OCI-LY7 (cell line): ENCODE results near the gene HSBP1L1. TPM values are rescaled to one million over a fixed set of nuclear protein-coding genes. Genes with fewer than 3 reads are reported as not detected.

Experiments used
- BruUV-seq: library from RNA; stranded (reverse); fragments of 400-500 nt; replicated peaks from 2 replicates; lab custom pipeline; 2021; lab: Mats Ljungman, UMichigan
- CTCF ChIA-PET: fragments of 300-600 bp; sonication (Branson Sonifier 250); formaldehyde crosslinking; loops from one replicate; lab custom pipeline; 2022; ENCODE audit warnings: antibody characterized with exemption; ENCODE audit not compliant: unreplicated experiment; lab: Charles Lee
- POLR2A ChIA-PET: fragments of 300-600 bp; sonication (Branson Sonifier 250); formaldehyde crosslinking; loops from one replicate; lab custom pipeline; 2022; ENCODE audit warnings: antibody characterized with exemption; lab: Charles Lee
- DNase-seq: peaks from one replicate; pipeline ENCODE4 v3.0.0-alpha.2; 2015; ENCODE audit warnings: low spot score
- H2AFZ ChIP-seq: fragments of 200-600 bp; sonication (generic), shearing (Covaris generic); 2 replicates; pipeline ENCODE4 v1.6.1; 2014; ENCODE audit warnings: mild to moderate bottlenecking, antibody characterized with exemption, low read length, moderate library complexity
- H3K27ac ChIP-seq: fragments of 200-600 bp; sonication (generic); 2 replicates; pipeline ENCODE4 v1.5.1; 2014; ENCODE audit warnings: mixed run types, low read depth, mild to moderate bottlenecking, moderate library complexity, low read length, inconsistent platforms; ENCODE audit not compliant: poor library complexity, severe bottlenecking
- H3K36me3 ChIP-seq: fragments of 200-600 bp; sonication (generic); 2 replicates; pipeline ENCODE4 v1.6.1; 2014; ENCODE audit warnings: mild to moderate bottlenecking, antibody characterized with exemption, low read length, moderate library complexity, mixed read lengths; ENCODE audit not compliant: insufficient read depth
- H3K4me1 ChIP-seq: fragments of 200-600 bp; sonication (generic); 2 replicates; pipeline ENCODE4 v1.5.1; 2014; ENCODE audit warnings: mild to moderate bottlenecking, low read length; ENCODE audit not compliant: insufficient read depth, poor library complexity, severe bottlenecking
- H3K4me2 ChIP-seq: fragments of 200-600 bp; sonication (generic); 2 replicates; pipeline ENCODE4 v1.6.1; 2014; ENCODE audit warnings: mild to moderate bottlenecking, low read length
- H3K4me3 ChIP-seq: fragments of 200-600 bp; sonication (generic); 2 replicates; pipeline ENCODE4 v1.5.1; 2014; ENCODE audit warnings: mild to moderate bottlenecking, low read depth, low read length; ENCODE audit not compliant: poor library complexity, severe bottlenecking
- H3K79me2 ChIP-seq: fragments of 200-600 bp; sonication (generic); 2 replicates; pipeline ENCODE4 v1.6.1; 2016; ENCODE audit warnings: low read depth, mild to moderate bottlenecking, low read length, moderate library complexity, mixed read lengths; ENCODE audit not compliant: insufficient read depth
- H3K9me2 ChIP-seq: fragments of 200-600 bp; sonication (generic); 2 replicates; pipeline ENCODE4 v1.6.1; 2016; ENCODE audit warnings: mild to moderate bottlenecking, low read length, mixed read lengths; ENCODE audit not compliant: insufficient read depth
- H3K9me3 ChIP-seq: fragments of 200-600 bp; sonication (generic); 2 replicates; pipeline ENCODE4 v1.6.1; 2014; ENCODE audit warnings: mild to moderate bottlenecking, mixed run types, low read length, mixed read lengths
- H4K20me1 ChIP-seq: fragments of 200-600 bp; sonication (generic); 2 replicates; pipeline ENCODE4 v1.6.1; 2014; ENCODE audit warnings: mild to moderate bottlenecking, antibody characterized with exemption, low read length, moderate library complexity, mixed read lengths; ENCODE audit not compliant: insufficient read depth
- EZH2phosphoT487 ChIP-seq: fragments of 200-600 bp; sonication (generic); IDR thresholded peaks from 2 replicates; pipeline ENCODE4 v1.6.1; 2018; ENCODE audit warnings: low read depth, borderline replicate concordance, mild to moderate bottlenecking, mixed run types, antibody characterized with exemption, low read length, moderate library complexity, mixed read lengths
- intact Hi-C: fragments of 100-400 bp; cut with micrococcal nuclease; formaldehyde crosslinking; loops from one replicate; pipeline ENCODE4 v1.10.0; 2022; ENCODE audit not compliant: unreplicated experiment
- total RNA-seq, 2 experiments: library from RNA; depleted of rRNA in 1 of 2; stranded (reverse); fragments of >200 nt in 1 of 2; shearing (Covaris generic) in 1 of 2; gene quantifications; 2 replicates each; pipeline ENCODE4 v1.2.3, GENCODE V29; 2014 to 2022
- TF ChIP-seq, protein P1 (sequence below): fragments of 200-600 bp; sonication (generic); conservative IDR thresholded peaks from 2 replicates; pipeline ENCODE4 v1.5.1; 2014; ENCODE audit warnings: mild to moderate bottlenecking, antibody characterized with exemption, low read length, moderate library complexity, mixed read lengths

Gene HSBP1L1
- total RNA-seq, 2 experiments from 2014 or later: not detected

DNA sequence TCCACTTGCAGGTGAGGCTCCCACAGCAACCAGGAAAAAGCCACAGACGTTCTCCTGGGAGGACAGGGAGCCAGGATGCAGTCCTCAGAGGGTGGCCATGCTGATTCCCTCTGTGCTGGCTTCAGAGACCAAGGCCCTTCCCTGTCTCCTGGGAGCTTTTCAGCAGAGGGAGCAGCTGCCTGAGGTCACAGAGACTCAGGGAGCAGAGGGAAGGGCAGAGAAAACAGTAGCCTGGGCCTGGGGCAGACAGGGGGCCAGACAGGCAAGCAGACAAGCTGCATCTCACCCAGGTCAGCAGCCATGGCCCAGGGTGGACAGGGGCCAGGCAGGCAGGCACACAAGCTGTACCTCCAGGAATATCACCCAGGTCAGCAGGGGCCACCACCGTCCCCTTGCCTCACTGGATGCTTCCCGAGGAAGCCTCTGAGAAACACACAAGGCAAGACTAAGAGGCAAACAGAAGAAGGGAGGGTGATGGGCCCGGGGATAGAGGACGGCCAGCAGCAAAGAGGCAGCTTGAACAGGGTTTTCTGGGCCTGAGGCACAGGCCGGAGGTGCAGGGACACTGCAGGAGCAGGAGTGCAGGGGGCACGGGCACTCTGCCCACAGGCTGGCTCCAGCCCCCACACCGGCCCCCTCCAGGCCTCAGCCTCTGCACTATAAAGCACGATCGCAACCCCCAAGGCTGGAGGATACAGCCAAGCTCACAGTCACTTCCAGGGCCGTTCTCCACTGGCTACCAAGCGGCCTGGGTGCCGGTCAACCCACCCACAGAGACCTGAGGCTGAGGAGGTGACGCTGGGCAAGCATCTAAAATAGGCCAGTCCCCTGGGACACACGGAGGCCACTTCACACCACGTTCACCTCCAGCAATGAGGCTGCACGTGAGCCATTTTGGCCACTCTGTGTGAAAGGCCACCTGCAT is 19.1 kb upstream of the HSBP1L1 start:
- Histone ChIP-seq H4K20me1 (peaks cover 3% of the 10 kb centered on the region; the same call in 1 of the 2 replicates), H3K4me2 (peak overlapping the region; percentile 46), H3K9me3 (no peaks in the 10 kb centered on the region), H2AFZ (no peak overlapping the region), H3K4me3 (no peak overlapping the region), H3K27ac (no peak overlapping the region), H3K36me3 (peaks cover 3% of the 10 kb centered on the region; the same call in 1 of the 2 replicates), H3K9me2 (no peaks in the 10 kb centered on the region), H3K4me1 (peaks cover 23% of the 10 kb centered on the region), H3K79me2 (no peaks in the 10 kb centered on the region)
- CTCF ChIA-PET: no interaction called here
- TF ChIP-seq, protein P1, sequence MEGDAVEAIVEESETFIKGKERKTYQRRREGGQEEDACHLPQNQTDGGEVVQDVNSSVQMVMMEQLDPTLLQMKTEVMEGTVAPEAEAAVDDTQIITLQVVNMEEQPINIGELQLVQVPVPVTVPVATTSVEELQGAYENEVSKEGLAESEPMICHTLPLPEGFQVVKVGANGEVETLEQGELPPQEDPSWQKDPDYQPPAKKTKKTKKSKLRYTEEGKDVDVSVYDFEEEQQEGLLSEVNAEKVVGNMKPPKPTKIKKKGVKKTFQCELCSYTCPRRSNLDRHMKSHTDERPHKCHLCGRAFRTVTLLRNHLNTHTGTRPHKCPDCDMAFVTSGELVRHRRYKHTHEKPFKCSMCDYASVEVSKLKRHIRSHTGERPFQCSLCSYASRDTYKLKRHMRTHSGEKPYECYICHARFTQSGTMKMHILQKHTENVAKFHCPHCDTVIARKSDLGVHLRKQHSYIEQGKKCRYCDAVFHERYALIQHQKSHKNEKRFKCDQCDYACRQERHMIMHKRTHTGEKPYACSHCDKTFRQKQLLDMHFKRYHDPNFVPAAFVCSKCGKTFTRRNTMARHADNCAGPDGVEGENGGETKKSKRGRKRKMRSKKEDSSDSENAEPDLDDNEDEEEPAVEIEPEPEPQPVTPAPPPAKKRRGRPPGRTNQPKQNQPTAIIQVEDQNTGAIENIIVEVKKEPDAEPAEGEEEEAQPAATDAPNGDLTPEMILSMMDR: no peak
- BruUV-seq: no TSS peak
- intact Hi-C loops: no loop called here
- DNase-seq: no peak
- POLR2A ChIA-PET: interaction anchor here (0.8 kb wide), 1 partner anchor 39 kb away, joined by 3 read pairs; no protein-coding TSS in a partner anchor

DNA sequence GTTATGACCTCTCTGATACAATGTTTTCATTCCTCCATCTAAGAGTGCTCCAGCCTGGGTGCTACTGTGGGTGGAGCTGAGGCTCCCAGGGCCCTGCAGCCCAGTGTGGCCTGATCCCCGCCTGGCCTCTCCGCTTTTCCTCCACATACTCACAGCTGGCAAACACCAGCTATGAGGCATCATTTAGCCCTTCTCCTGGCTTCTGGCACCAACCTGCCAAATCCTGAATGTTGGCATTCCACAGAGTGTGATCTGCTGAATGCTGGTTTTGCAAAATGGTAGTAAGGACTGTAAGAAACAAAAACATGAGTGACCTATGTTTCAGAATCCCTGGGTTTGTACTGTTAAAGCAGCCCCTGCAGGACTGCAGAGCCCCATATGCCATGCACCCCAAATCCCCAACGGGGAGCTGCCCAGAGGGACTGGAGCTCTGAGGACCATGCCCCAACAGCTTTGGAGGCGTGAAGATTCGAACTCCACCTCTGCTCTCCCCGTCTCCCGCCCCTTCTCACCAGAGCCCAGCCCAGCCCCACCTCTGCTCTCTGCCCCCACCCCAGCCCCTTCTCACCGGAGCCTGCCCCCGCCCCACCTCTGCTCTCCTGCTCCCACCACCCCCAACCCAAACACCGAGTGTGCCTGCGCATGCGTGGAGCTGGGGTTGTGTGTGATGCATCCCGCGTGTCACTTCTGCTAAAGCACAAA is 17.2 kb upstream of the HSBP1L1 start:
- H3K9me2 ChIP-seq: no peaks in the 10 kb centered on the region
- peaks cover 3% of the 10 kb centered on the region; the same call in 1 of the 2 replicates for H3K36me3 ChIP-seq
- H4K20me1 ChIP-seq: peaks cover 5% of the 10 kb centered on the region; the same call in 1 of the 2 replicates
- intact Hi-C loops: no loop called here
- no peak overlapping the region for H2AFZ ChIP-seq
- H3K9me3 ChIP-seq: no peaks in the 10 kb centered on the region
- no peaks in the 10 kb centered on the region for H3K79me2 ChIP-seq
- ChIA-PET POLR2A (interaction anchor here (1.3 kb wide), 1 partner anchor 267 kb away, joined by 3 read pairs; no protein-coding TSS in a partner anchor), CTCF (no interaction called here)
- DNase-seq: no peak
- no peak overlapping the region for H3K4me2 ChIP-seq
- H3K4me3 ChIP-seq: no peak overlapping the region
- H3K27ac ChIP-seq: no peak overlapping the region
- TF ChIP-seq, protein P1: no peak
- TF ChIP-seq EZH2phosphoT487: no peak
- peaks cover 24% of the 10 kb centered on the region for H3K4me1 ChIP-seq
- BruUV-seq: no TSS peak
